Fibroblast of the aortic adventitia (primary cell): ENCODE measurements around the gene BACE1-AS. TPM values are rescaled to one million over a fixed set of nuclear protein-coding genes. Genes with fewer than 3 reads are reported as not detected.

ENCODE experiments used
- DNase-seq: peaks from one replicate; pipeline ENCODE4 v3.0.0-alpha.2; 2010; ENCODE audit warnings: low read depth
- H3K4me3 ChIP-seq: 2 replicates; pipeline ENCODE4 v1.5.1; 2011; ENCODE audit warnings: low read depth, mild to moderate bottlenecking, control low read depth, low read length, moderate library complexity
- total RNA-seq: library from RNA; depleted of rRNA; stranded (reverse); fragments of >200 nt; gene quantifications from 2 replicates; pipeline ENCODE4 v1.2.3, GENCODE V29; 2012; ENCODE audit warnings: low replicate concordance
- TF ChIP-seq, protein P1 (sequence below): IDR thresholded peaks from 2 replicates; pipeline ENCODE4 v1.5.1; 2011; ENCODE audit warnings: mild to moderate bottlenecking, low read length, control low read depth, inconsistent platforms; ENCODE audit not compliant: insufficient read depth

The BACE1-AS gene
- total RNA-seq, 1 donor: 8.5 TPM

DNA sequence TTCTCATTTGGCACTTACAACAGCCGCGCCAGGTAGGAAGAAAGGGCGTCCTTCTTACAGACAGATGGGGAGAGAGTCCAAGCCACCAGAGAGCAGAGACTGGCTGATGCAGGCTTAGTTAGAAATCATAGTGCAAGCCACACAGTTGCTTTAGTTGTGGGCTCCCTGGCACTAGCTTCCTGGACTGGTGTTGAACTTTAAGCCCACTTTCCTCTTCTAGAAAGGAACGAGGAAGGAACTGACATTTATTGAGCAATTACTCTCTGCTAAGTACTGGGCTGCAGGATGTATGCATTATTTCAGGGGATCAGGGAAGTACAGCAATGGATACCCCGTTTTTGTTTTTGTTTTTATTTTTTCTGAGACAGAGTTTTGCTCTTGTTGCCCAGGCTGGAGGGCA, 21.9 kb downstream of the BACE1-AS start:
- TF ChIP-seq, protein P1, sequence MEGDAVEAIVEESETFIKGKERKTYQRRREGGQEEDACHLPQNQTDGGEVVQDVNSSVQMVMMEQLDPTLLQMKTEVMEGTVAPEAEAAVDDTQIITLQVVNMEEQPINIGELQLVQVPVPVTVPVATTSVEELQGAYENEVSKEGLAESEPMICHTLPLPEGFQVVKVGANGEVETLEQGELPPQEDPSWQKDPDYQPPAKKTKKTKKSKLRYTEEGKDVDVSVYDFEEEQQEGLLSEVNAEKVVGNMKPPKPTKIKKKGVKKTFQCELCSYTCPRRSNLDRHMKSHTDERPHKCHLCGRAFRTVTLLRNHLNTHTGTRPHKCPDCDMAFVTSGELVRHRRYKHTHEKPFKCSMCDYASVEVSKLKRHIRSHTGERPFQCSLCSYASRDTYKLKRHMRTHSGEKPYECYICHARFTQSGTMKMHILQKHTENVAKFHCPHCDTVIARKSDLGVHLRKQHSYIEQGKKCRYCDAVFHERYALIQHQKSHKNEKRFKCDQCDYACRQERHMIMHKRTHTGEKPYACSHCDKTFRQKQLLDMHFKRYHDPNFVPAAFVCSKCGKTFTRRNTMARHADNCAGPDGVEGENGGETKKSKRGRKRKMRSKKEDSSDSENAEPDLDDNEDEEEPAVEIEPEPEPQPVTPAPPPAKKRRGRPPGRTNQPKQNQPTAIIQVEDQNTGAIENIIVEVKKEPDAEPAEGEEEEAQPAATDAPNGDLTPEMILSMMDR: no peak
- DNase-seq: no peak

DNA sequence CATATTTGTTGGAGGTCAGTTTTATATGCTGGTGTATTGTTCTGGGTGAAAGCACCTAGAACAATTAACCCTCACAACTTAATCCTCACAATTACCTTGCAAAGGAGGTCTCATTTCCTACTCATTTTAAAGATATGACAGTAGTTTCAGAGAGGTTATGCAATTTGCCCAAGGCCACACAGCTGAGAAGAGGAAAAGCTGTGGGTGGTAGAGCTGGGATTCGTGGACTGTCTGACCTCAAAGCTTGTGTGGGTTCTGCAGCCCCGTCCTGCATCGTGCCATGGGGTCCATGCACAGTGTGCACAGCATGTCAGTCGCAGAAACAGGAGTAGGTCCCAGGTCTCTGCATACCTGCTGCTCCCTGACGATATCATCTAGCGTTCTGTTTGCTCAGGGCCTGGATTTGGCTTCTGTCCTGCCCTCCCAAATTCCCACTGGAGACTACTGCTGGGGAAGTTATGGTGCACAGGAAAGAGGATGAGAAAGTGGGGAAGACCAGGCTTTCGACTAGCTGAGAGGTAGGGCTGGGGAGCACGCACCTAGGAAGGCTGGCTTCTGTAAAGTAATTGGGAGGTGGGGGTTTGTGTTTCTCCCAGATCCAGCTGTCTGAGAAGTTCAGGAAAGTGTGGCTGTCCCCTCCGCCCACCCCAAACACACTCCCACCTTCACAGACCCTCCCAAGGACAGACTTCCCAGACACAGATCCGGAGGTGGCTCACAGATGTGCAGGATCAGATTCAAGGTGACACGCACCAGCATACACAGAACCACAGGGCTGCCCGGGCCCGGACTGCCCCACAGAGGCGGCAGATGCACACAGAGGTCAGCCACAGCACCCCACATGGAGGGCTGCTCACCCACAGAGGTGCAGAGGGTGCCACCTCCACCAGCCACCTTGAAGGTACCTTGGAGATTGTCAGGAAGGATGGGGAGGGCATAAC, 23.0 kb downstream of the BACE1-AS start:
- DNase-seq: no peak
- peak overlapping the region; percentile 86 for H3K4me3 ChIP-seq
- TF ChIP-seq, protein P1: no peak

More for the DNA sequence above, 21.9 kb downstream of the BACE1-AS start:
- H3K4me3 ChIP-seq: no peak overlapping the region

DNA sequence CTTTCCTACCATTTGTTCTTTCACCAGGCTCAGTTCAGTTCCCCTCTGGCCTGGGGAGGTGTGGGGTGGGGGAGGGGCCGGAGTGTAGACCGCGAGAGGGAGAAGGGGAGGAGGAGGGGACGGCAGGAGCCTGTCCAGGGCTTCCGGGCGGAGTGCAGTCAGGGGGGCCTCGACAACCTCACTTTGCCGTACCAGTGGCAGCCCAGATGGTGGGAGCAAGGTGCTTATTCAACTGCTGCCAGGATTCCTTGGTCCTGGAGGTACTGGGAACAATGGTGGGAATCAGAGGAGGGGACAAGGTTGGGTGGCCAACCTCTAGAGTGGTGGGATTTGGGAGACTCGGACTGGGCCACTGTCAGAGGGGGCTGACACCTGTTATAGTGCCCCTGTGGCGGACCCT, 23.7 kb downstream of the BACE1-AS start:
- TF ChIP-seq, protein P1: no peak
- H3K4me3 ChIP-seq: peak overlapping the region; percentile 86
- no peak for DNase-seq

DNA sequence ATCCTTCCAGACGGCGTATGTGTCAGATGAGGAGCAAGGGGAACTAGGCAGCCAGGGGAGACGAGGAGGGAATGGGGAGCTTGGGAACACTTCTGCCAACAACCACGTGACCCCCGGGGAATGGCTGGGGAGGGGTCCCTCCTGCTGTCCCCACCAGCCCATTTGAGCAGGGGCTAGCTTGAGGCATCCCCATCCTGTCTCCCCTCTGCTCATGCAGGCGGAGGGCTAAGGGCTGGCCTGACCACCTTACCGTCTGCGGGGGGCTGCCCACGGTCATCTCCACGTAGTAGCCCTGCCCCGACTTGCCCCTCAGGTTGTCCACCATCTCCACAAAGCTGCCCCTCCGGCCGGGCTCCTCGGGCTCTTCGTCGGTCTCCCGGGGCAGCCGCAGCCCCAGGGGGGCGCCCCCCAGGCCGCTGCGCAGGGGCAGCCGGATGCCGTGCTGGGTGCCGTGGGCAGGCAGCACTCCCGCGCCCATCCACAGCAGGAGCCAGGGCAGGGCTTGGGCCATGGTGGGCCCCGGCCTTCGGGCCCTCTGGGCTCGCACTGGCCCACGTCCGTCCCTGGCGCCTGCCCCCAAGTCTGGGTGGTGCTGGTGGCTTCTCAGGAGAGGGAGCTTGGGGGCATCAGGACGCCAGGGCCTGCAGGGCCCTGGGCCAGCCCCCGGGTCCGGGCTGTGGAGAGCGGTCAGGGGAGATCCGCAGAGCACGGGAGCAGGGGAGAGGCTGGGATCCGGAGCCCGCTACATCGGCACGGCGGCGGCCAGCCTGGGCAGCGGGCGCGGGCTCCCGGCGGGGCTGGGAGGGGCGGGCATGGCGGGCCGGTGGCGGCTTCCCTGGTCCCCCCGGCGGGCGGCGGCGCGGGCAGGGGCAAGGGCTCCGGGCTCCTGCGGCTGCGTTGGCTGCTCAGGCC, 24.4 kb downstream of the BACE1-AS start:
- peak overlapping the region; percentile 86 for H3K4me3 ChIP-seq
- no peak for DNase-seq
- TF ChIP-seq, protein P1: no peak

DNA sequence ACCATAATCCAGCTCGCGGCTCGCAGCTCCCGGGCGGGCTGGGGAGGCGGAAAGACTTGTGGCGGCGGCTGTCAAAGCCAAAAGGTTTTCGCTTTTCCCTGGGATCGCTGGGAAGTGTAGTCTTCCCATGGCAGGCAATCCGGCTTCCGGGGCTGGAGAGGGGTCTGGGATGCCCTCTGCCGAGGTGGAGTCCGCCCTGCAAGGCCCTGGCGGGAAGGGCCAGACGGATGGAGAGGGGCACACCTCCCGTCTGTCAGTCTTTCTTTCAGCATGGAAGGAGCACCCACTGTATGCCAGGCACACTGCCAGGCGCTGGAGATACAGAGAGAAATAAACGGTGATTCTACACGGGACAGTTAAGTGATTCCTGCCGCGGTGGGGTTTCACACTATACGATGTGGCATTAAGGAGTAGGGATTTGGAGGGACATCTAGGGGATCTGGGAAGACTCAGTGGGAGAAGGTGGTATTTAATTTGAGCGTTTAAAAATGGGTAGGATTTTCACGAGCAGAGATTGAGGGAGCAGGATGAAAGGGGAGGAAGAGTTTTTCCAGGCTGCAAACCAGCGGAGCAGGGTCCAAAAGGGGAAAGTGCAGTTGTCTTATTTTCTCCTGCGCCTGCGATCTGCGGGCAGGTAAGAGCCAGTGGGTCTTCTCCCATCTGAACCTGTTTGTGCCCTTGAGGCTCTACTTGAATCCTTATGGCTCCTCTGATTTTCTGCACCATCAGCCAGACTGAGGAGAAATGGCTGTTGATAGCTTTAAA, 25.2 kb downstream of the BACE1-AS start, which contains the start of gene BACE1:
BACE1 (minus strand) TSS at position 60 of the 765 bp plus-strand sequence. CDS start 461 bp downstream, outside the sequence.
- H3K4me3 ChIP-seq: peak within 1 kb of the TSS; percentile 86
- peak; percentile 84 for DNase-seq
- TF ChIP-seq, protein P1: peak; percentile 75

DNA sequence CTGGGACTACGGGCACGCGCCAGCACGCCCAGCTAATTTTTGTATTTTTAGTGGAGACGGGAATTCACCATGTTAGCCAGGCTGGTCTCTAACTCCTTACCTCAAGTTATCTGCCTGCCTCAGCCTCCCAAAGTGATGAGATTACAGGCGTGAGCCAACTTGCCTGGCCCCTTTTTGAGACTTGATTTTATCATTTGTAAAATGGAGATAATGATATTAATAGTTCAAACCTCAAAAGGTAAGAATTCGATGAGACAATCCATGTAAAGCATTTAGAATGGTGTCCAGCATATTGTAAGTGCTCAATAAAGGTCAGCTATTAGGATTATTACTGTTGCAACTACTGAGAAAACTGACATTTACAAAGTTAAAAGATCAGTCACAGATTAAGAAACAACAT, 27.6 kb downstream of the BACE1-AS start:
- DNase-seq: no peak
- TF ChIP-seq, protein P1: no peak
- H3K4me3 ChIP-seq: no peak overlapping the region
